CD14-positive monocyte (primary cell): Measurements from ENCODE around the gene PARP12. TPM values are rescaled to one million over a fixed set of nuclear protein-coding genes. Genes with fewer than 3 reads are reported as not detected.

Experiments
- DNase-seq, 3 donors: peaks; one replicate each; pipeline ENCODE4 v3.0.0-alpha.2; 2011 to 2022
- H2AFZ ChIP-seq: 2 replicates; pipeline ENCODE4 v1.6.0; 2012; ENCODE audit warnings: mild to moderate bottlenecking, low read depth, low read length, inconsistent platforms; ENCODE audit not compliant: insufficient read depth, poor library complexity, severe bottlenecking
- H3K27ac ChIP-seq, 2 donors: 1 replicate in 1 of 2; 2 replicates in 1 of 2; pipeline ENCODE4 v1.5.1; 2012 to 2013; ENCODE audit warnings: low read length in 2 of 2, control low read depth in 1 of 2, inconsistent platforms in 1 of 2, low read depth in 1 of 2, mild to moderate bottlenecking in 1 of 2
- H3K27me3 ChIP-seq, 2 donors: one replicate each; pipeline versions ENCODE4 v1.6.0 to v1.6.1; 2011 to 2013; ENCODE audit warnings: low read length in 2 of 2; ENCODE audit not compliant: control insufficient read depth in 2 of 2, insufficient read depth in 2 of 2
- H3K36me3 ChIP-seq, 2 donors: replicated peaks in 1 of 2; 1 replicate in 1 of 2; 2 replicates in 1 of 2; pipeline versions ENCODE4 v1.5.1 to v1.6.1; 2012 to 2013; ENCODE audit warnings: low read length in 2 of 2, control low read depth in 1 of 2, inconsistent platforms in 1 of 2, mild to moderate bottlenecking in 1 of 2; ENCODE audit not compliant: insufficient read depth in 2 of 2, control insufficient read depth in 1 of 2
- H3K4me1 ChIP-seq, 2 donors: 1 replicate in 1 of 2; 2 replicates in 1 of 2; pipeline versions ENCODE4 v1.5.1 to v1.6.1; 2012 to 2013; ENCODE audit warnings: low read length in 2 of 2, control low read depth in 1 of 2, inconsistent platforms in 1 of 2, mild to moderate bottlenecking in 1 of 2, moderate library complexity in 1 of 2; ENCODE audit not compliant: insufficient read depth in 2 of 2, control insufficient read depth in 1 of 2
- H3K4me2 ChIP-seq: replicated peaks from 2 replicates; pipeline ENCODE3; 2012; ENCODE audit warnings: low read length, moderate library complexity, mild to moderate bottlenecking; ENCODE audit not compliant: poor library complexity, severe bottlenecking; ENCODE audit errors: extremely low read depth
- H3K4me3 ChIP-seq, 3 experiments: fragments of 200-600 bp in 1 of 3; sonication (generic) in 1 of 3; replicated peaks in 1 of 3; 1 replicate in 2 of 3; 2 replicates in 1 of 3; pipeline ENCODE4 v1.5.1; 2011 to 2013; ENCODE audit warnings: low read length in 3 of 3, mild to moderate bottlenecking in 3 of 3, control low read depth in 2 of 3, low read depth in 2 of 3, inconsistent platforms in 1 of 3, moderate library complexity in 1 of 3
- H3K79me2 ChIP-seq: 2 replicates; pipeline ENCODE4 v1.6.0; 2012; ENCODE audit warnings: mild to moderate bottlenecking, control low read depth, inconsistent platforms, low read length, moderate library complexity; ENCODE audit not compliant: insufficient read depth
- H3K9ac ChIP-seq: 2 replicates; pipeline ENCODE4 v1.6.0; 2017; ENCODE audit warnings: low read length, mild to moderate bottlenecking; ENCODE audit not compliant: insufficient read depth, poor library complexity, severe bottlenecking
- H3K9me3 ChIP-seq, 2 donors: replicated peaks in 1 of 2; 1 replicate in 1 of 2; 2 replicates in 1 of 2; pipeline versions ENCODE4 v1.5.1 to v1.6.1; 2012 to 2013; ENCODE audit warnings: low read length in 2 of 2, control low read depth in 1 of 2; ENCODE audit not compliant: control insufficient read depth in 1 of 2, insufficient read depth in 1 of 2
- H4K20me1 ChIP-seq: 2 replicates; pipeline ENCODE4 v1.6.0; 2012; ENCODE audit warnings: mild to moderate bottlenecking, low read length, control low read depth, moderate library complexity; ENCODE audit not compliant: insufficient read depth
- H3K27ac Mint-ChIP-seq, 7 donors: one replicate each; pipeline ENCODE4 v1.8.0; 2020; ENCODE audit warnings: mild to moderate bottlenecking in 7 of 7, mixed read lengths in 7 of 7, moderate library complexity in 6 of 7, inconsistent platforms in 2 of 7
- H3K27me3 Mint-ChIP-seq, 3 donors: one replicate each; pipeline ENCODE4 v1.8.0; 2021 to 2022; ENCODE audit warnings: low read depth in 3 of 3, mild to moderate bottlenecking in 3 of 3, mixed read lengths in 3 of 3, moderate library complexity in 3 of 3, inconsistent platforms in 1 of 3
- H3K36me3 Mint-ChIP-seq, 2 donors: one replicate each; pipeline ENCODE4 v1.8.0; 2020; ENCODE audit warnings: mixed read lengths in 2 of 2, inconsistent platforms in 1 of 2, mild to moderate bottlenecking in 1 of 2
- H3K4me1 Mint-ChIP-seq: one replicate; pipeline ENCODE4 v1.8.0; 2020; ENCODE audit warnings: mild to moderate bottlenecking, mixed read lengths
- H3K4me3 Mint-ChIP-seq, 2 donors: one replicate each; pipeline ENCODE4 v1.8.0; 2020; ENCODE audit warnings: mild to moderate bottlenecking in 2 of 2, mixed read lengths in 2 of 2, moderate library complexity in 1 of 2
- H3K9me3 Mint-ChIP-seq, 7 donors: one replicate each; pipeline ENCODE4 v1.8.0; 2020 to 2022; ENCODE audit warnings: mixed read lengths in 7 of 7, mild to moderate bottlenecking in 6 of 7, moderate library complexity in 6 of 7, inconsistent platforms in 2 of 7
- CTCF ChIP-seq: fragments of 200-600 bp; IDR thresholded peaks from one replicate; pipeline ENCODE4 v1.8.0; 2022; ENCODE audit warnings: antibody characterized with exemption, mild to moderate bottlenecking
- WGBS: methylation state at CpG from one replicate; pipeline ENCODE4 v1.1.5; 2013; ENCODE audit warnings: missing lambda C conversion rate; ENCODE audit not compliant: insufficient coverage; 5-methylcytosine and 5-hydroxymethylcytosine counted together
- intact Hi-C, 2 donors: fragments of 100-400 bp; cut with micrococcal nuclease; formaldehyde crosslinking; loops; one replicate each; pipeline versions ENCODE4 v1.15.0 to v1.15.1; 2023
- polyA plus RNA-seq, 3 donors: library from polyadenylated mRNA; depleted of rRNA in 1 of 3; unstranded in 2 of 3; stranded (reverse) in 1 of 3; fragments of 300-500 nt in 2 of 3; fragments of >200 nt in 1 of 3; fragmentation: Illumina TruSeq in 2 of 3; gene quantifications; 1 replicate in 2 of 3; 2 replicates in 1 of 3; pipeline ENCODE4 v1.2.3, GENCODE V29; 2012 to 2021

Gene PARP12
- polyA plus RNA-seq, 3 donors: 16.7 to 116 (median 37.8) TPM

- Histone ChIP-seq H3K9ac (no peak overlapping the region), H3K27ac (no peak overlapping the region), H3K4me2 (no peak overlapping the region), H4K20me1 (peaks cover 99% of the 10 kb centered on the region), H3K4me3 (no peak overlapping the region), H3K9me3 (no peaks in the 10 kb centered on the region), H3K4me1 (no peaks in the 10 kb centered on the region), H3K79me2 (no peaks in the 10 kb centered on the region), H2AFZ (no peak overlapping the region), H3K27me3 (no peaks in the 10 kb centered on the region), H3K36me3 (peaks cover 48 to 94% of the 10 kb centered on the region in 2 donors)
- Mint-ChIP-seq H3K4me1 (peaks cover 2% of the 10 kb centered on the region), H3K9me3 (no peaks in the 10 kb centered on the region), H3K4me3 (no peak overlapping the region), H3K27ac (no peak overlapping the region), H3K36me3 (peaks cover 64 to 93% of the 10 kb centered on the region in 2 donors), H3K27me3 (peaks cover 0 to 4% (median 0%) of the 10 kb centered on the region in 3 donors)
- WGBS: 100% methylated on average over 3 of the region's 10 CpGs
- no peak for TF ChIP-seq CTCF
- no peak for DNase-seq
- intact Hi-C loops: no loop called here
Measured at GRCh38 chr7:139985811-139986210, 76.9 kb downstream of the PARP12 start.

- H3K9me3 Mint-ChIP-seq: no peaks in the 10 kb centered on the region
- H3K27ac Mint-ChIP-seq: no peak overlapping the region
- Histone ChIP-seq H3K4me1 (no peaks in the 10 kb centered on the region), H3K79me2 (no peaks in the 10 kb centered on the region), H4K20me1 (peaks cover 99% of the 10 kb centered on the region), H3K36me3 (peaks cover 44 to 94% of the 10 kb centered on the region in 2 donors), H2AFZ (no peak overlapping the region), H3K4me2 (no peak overlapping the region), H3K27me3 (no peaks in the 10 kb centered on the region), H3K9ac (no peak overlapping the region), H3K9me3 (no peaks in the 10 kb centered on the region), H3K27ac (no peak overlapping the region), H3K4me3 (no peak overlapping the region)
- peaks cover 0 to 4% (median 0%) of the 10 kb centered on the region in 3 donors for H3K27me3 Mint-ChIP-seq
- peaks cover 67 to 93% of the 10 kb centered on the region in 2 donors for H3K36me3 Mint-ChIP-seq
- H3K4me3 Mint-ChIP-seq: no peak overlapping the region
- DNase-seq: no peak
- 94% methylated on average over 3 of the region's 8 CpGs for WGBS
- intact Hi-C loops: no loop called here
- H3K4me1 Mint-ChIP-seq: peaks cover 9% of the 10 kb centered on the region
- TF ChIP-seq CTCF: peak; percentile 12
Measured at GRCh38 chr7:139984642-139985539, 77.9 kb downstream of the PARP12 start.
